IMR-90 (cell line): Measurements from ENCODE around the gene MSRB1. TPM values are rescaled to one million over a fixed set of nuclear protein-coding genes. Genes with fewer than 3 reads are reported as not detected.

ENCODE experiments used
- ATAC-seq: fragments of 200-7000 bp; cut with Tn5 transposase; 2 replicates; pipeline ENCODE4 v1.9.1; 2020; ENCODE audit warnings: low read depth, mild to moderate bottlenecking, moderate library complexity
- BruUV-seq: library from RNA; stranded (reverse); fragments of 400-500 nt; replicated peaks from 2 replicates; lab custom pipeline; 2021; lab: Mats Ljungman, UMichigan
- CTCF ChIA-PET: fragments of 300-600 bp; formaldehyde crosslinking; extraction: SDS; loops from one replicate; lab custom pipeline; 2021; ENCODE audit warnings: antibody characterized with exemption; lab: Yijun Ruan, JAX
- POLR2A ChIA-PET: fragments of 300-600 bp; sonication (Branson Sonifier 250); formaldehyde crosslinking; loops from one replicate; lab custom pipeline; 2022; ENCODE audit warnings: antibody characterized with exemption; ENCODE audit not compliant: unreplicated experiment; lab: Charles Lee
- DNase-seq: peaks from one replicate; pipeline ENCODE4 v3.0.0; 2013
- H2AFZ ChIP-seq: replicated peaks from 2 replicates; pipeline ENCODE3; 2013; ENCODE audit warnings: low read length, mild to moderate bottlenecking; ENCODE audit not compliant: poor library complexity
- H2AK5ac ChIP-seq: 2 replicates; pipeline ENCODE4 v1.6.1; 2013; ENCODE audit warnings: low read depth, low read length, inconsistent platforms
- H2AK9ac ChIP-seq: replicated peaks from 2 replicates; pipeline ENCODE3; 2013; ENCODE audit warnings: mild to moderate bottlenecking, low read depth, low read length, moderate library complexity; ENCODE audit not compliant: poor library complexity
- H2BK120ac ChIP-seq: 2 replicates; pipeline ENCODE4 v1.6.1; 2013; ENCODE audit warnings: low read depth, low read length, inconsistent platforms
- H2BK15ac ChIP-seq: 3 replicates; pipeline ENCODE4 v1.6.1; 2013; ENCODE audit warnings: low read depth, low read length, inconsistent platforms
- H2BK20ac ChIP-seq: 2 replicates; pipeline ENCODE4 v1.6.1; 2013; ENCODE audit warnings: low read depth, mild to moderate bottlenecking, inconsistent platforms, low read length, moderate library complexity
- H2BK5ac ChIP-seq: 2 replicates; pipeline ENCODE4 v1.6.1; 2013; ENCODE audit warnings: mild to moderate bottlenecking, low read depth, low read length, inconsistent platforms; ENCODE audit not compliant: poor library complexity, severe bottlenecking
- H3K14ac ChIP-seq: replicated peaks from 2 replicates; pipeline ENCODE4 v1.6.1; 2013; ENCODE audit warnings: low read depth, low read length, inconsistent platforms
- H3K18ac ChIP-seq: 2 replicates; pipeline ENCODE4 v1.6.1; 2013; ENCODE audit warnings: low read depth, low read length, control low read depth
- H3K23ac ChIP-seq: 2 replicates; pipeline ENCODE4 v1.6.1; 2013; ENCODE audit warnings: low read depth, low read length, inconsistent platforms
- H3K27ac ChIP-seq: 2 replicates; pipeline ENCODE4 v1.5.1; 2013; ENCODE audit warnings: mild to moderate bottlenecking, control low read depth, low read length; ENCODE audit not compliant: insufficient read depth
- H3K27me3 ChIP-seq: 2 replicates; pipeline ENCODE4 v1.6.1; 2013; ENCODE audit warnings: low read length; ENCODE audit not compliant: control insufficient read depth, insufficient read depth
- H3K36me3 ChIP-seq: 2 replicates; pipeline ENCODE4 v1.6.1; 2013; ENCODE audit warnings: low read length, mixed read lengths; ENCODE audit not compliant: control insufficient read depth, insufficient read depth
- H3K4ac ChIP-seq: 2 replicates; pipeline ENCODE4 v1.6.1; 2013; ENCODE audit warnings: low read depth, low read length, inconsistent platforms
- H3K4me1 ChIP-seq: 2 replicates; pipeline ENCODE4 v1.6.1; 2013; ENCODE audit warnings: low read length, mixed read lengths; ENCODE audit not compliant: control insufficient read depth, insufficient read depth
- H3K4me2 ChIP-seq: 2 replicates; pipeline ENCODE4 v1.6.1; 2013; ENCODE audit warnings: low read depth, mild to moderate bottlenecking, control low read depth, low read length, moderate library complexity
- H3K4me3 ChIP-seq: 2 replicates; pipeline ENCODE4 v1.5.1; 2013; ENCODE audit warnings: low read depth, mild to moderate bottlenecking, control low read depth, low read length, moderate library complexity; ENCODE audit not compliant: insufficient read depth
- H3K56ac ChIP-seq: 2 replicates; pipeline ENCODE4 v1.6.1; 2013; ENCODE audit warnings: low read length, inconsistent platforms; ENCODE audit not compliant: insufficient read depth; ENCODE audit errors: extremely low read depth
- H3K79me1 ChIP-seq, 2 experiments: 2 replicates each; pipeline ENCODE4 v1.6.1; 2013; ENCODE audit warnings: low read length in 2 of 2, inconsistent platforms in 1 of 2, low read depth in 1 of 2
- H3K9ac ChIP-seq: 2 replicates; pipeline ENCODE4 v1.6.1; 2013; ENCODE audit warnings: low read depth, low read length, control low read depth
- H3K9me1 ChIP-seq: 2 replicates; pipeline ENCODE4 v1.6.1; 2013; ENCODE audit warnings: low read length, inconsistent platforms; ENCODE audit not compliant: insufficient read depth
- H3K9me3 ChIP-seq: 2 replicates; pipeline ENCODE4 v1.6.1; 2013; ENCODE audit warnings: low read length; ENCODE audit not compliant: control insufficient read depth, insufficient read depth
- H4K20me1 ChIP-seq: 2 replicates; pipeline ENCODE4 v1.6.1; 2013; ENCODE audit warnings: low read length, inconsistent platforms; ENCODE audit not compliant: insufficient read depth
- H4K5ac ChIP-seq: 2 replicates; pipeline ENCODE4 v1.6.1; 2013; ENCODE audit warnings: mild to moderate bottlenecking, low read depth, low read length, control low read depth
- H4K8ac ChIP-seq, 2 experiments: 2 replicates each; pipeline ENCODE4 v1.6.1; 2013; ENCODE audit warnings: low read depth in 2 of 2, low read length in 2 of 2, control low read depth in 1 of 2, inconsistent platforms in 1 of 2
- H4K91ac ChIP-seq: 2 replicates; pipeline ENCODE4 v1.6.1; 2013; ENCODE audit warnings: low read depth, low read length, inconsistent platforms; ENCODE audit not compliant: insufficient read depth
- CHD1 ChIP-seq: IDR thresholded peaks from 2 replicates; pipeline ENCODE4 v1.6.1; 2012; ENCODE audit warnings: low read depth, low read length, improper control_type of control experiment
- MAFK ChIP-seq: IDR thresholded peaks from 2 replicates; pipeline ENCODE4 v1.6.1; 2012; ENCODE audit warnings: low read depth, low read length, improper control_type of control experiment
- MAZ ChIP-seq: IDR thresholded peaks from 2 replicates; pipeline ENCODE4 v1.6.1; 2012; ENCODE audit warnings: low read depth, mild to moderate bottlenecking, low read length, improper control_type of control experiment, moderate library complexity, borderline replicate concordance
- RCOR1 ChIP-seq: IDR thresholded peaks from 2 replicates; pipeline ENCODE4 v1.6.1; 2012; ENCODE audit warnings: mild to moderate bottlenecking, low read length, improper control_type of control experiment; ENCODE audit not compliant: insufficient replicate concordance
- RFX5 ChIP-seq: IDR thresholded peaks from 2 replicates; pipeline ENCODE4 v1.8.0; 2012; ENCODE audit warnings: low read depth, mild to moderate bottlenecking, low read length, moderate library complexity
- SMC3 ChIP-seq: fragments of 150-350 bp; IDR thresholded peaks from 2 replicates; pipeline ENCODE4 v1.6.1; 2016; ENCODE audit warnings: low read depth, mild to moderate bottlenecking, antibody characterized with exemption, low read length, moderate library complexity
- WGBS, 2 experiments: methylation state at CpG; one replicate each; pipeline versions ENCODE4 v1.1.5 to v1.1.7; 2013; ENCODE audit warnings: missing lambda C conversion rate in 2 of 2; ENCODE audit not compliant: insufficient read length in 1 of 2; ENCODE audit errors: extremely low coverage in 2 of 2; 5-methylcytosine and 5-hydroxymethylcytosine counted together
- dilution Hi-C: fragments of 300-500 bp; cut with HindIII; formaldehyde crosslinking; loops from one replicate; pipeline ENCODE4 v1.14.3; 2018; ENCODE audit warnings: low sequenced_read_pairs; ENCODE audit not compliant: unreplicated experiment
- in situ Hi-C: fragments of 300-500 bp; cut with MboI; formaldehyde crosslinking; loops from 3 replicates; pipeline ENCODE4 v1.14.3; 2019; ENCODE audit warnings: low sequenced_read_pairs, inconsistent platforms, mixed read lengths
- intact Hi-C: fragments of 100-400 bp; cut with micrococcal nuclease; formaldehyde crosslinking; loops from 2 replicates; pipeline ENCODE4 v1.10.0; 2022
- polyA plus RNA-seq, 3 experiments: library from polyadenylated mRNA; depleted of rRNA; stranded (reverse); fragments of >200 nt; gene quantifications; 2 replicates each; pipeline ENCODE4 v1.2.3, GENCODE V29; 2012; ENCODE audit warnings: low replicate concordance in 1 of 3
- total RNA-seq: library from RNA; depleted of rRNA; stranded (reverse); fragments of >200 nt; gene quantifications from 2 replicates; pipeline ENCODE4 v1.2.3, GENCODE V29; 2012

MSRB1 gene
- total and polyA plus RNA-seq, 2 of the 4 experiments (the other 2 are of a cell fraction), result 17.0 to 32.3 TPM

GRCh38 chr16:1953734-1954133, 10.7 kb upstream of the MSRB1 start:
- no peak overlapping the region for H2AFZ ChIP-seq
- no peak overlapping the region for H2BK5ac ChIP-seq
- H3K23ac ChIP-seq, result no peak overlapping the region
- H2BK15ac ChIP-seq, result no peak overlapping the region
- no peak for DNase-seq
- no peaks in the 10 kb centered on the region for H3K36me3 ChIP-seq
- no peak overlapping the region for H4K5ac ChIP-seq
- H2BK20ac ChIP-seq, result no peak overlapping the region
- no peaks in the 10 kb centered on the region for H3K9me1 ChIP-seq
- no peak overlapping the region for H3K27ac ChIP-seq
- no peak overlapping the region for H3K56ac ChIP-seq
- no peak overlapping the region for H3K18ac ChIP-seq
- no peak overlapping the region for H2AK9ac ChIP-seq
- no peaks in the 10 kb centered on the region for H3K4me1 ChIP-seq
- ATAC-seq, result no peak
- no TSS peak for BruUV-seq
- H3K4ac ChIP-seq, result no peak overlapping the region
- TF ChIP-seq MAFK, result no peak
- TF ChIP-seq RFX5, result no peak
- no peak for TF ChIP-seq MAZ
- no peak for TF ChIP-seq SMC3
- TF ChIP-seq RCOR1, result no peak
- TF ChIP-seq CHD1, result no peak
- H3K14ac ChIP-seq, result no peak overlapping the region
- H3K4me3 ChIP-seq, result no peak overlapping the region
- no peak overlapping the region for H3K9ac ChIP-seq
- intact Hi-C loops, result no loop called here
- in situ Hi-C loops, result no loop called here
- H4K8ac ChIP-seq, result no peak overlapping the region
- no peak overlapping the region for H3K4me2 ChIP-seq
- ChIA-PET POLR2A (no interaction called here), CTCF (no interaction called here)
- no peaks in the 10 kb centered on the region for H3K9me3 ChIP-seq
- no peaks in the 10 kb centered on the region for H4K20me1 ChIP-seq
- dilution Hi-C loops, result no loop called here
- H2BK120ac ChIP-seq, result no peak overlapping the region
- H4K91ac ChIP-seq, result no peak overlapping the region
- no peaks in the 10 kb centered on the region for H3K79me1 ChIP-seq
- H2AK5ac ChIP-seq, result no peak overlapping the region
- H3K27me3 ChIP-seq, result peaks cover 2% of the 10 kb centered on the region; the same call in 1 of the 2 replicates
- 85% methylated on average over 6 of the region's 22 CpGs; no CpG with 5 or more reads in 1 of the 2 experiments for WGBS, 2 experiments
